K562 (cell line): ENCODE data around the gene RFWD3. TPM values are rescaled to one million over a fixed set of nuclear protein-coding genes. Genes with fewer than 3 reads are reported as not detected.
A peak's percentile ranks its signal among the peaks of the same experiment; 100 is the strongest.

Experiments used
- CBFA2T2 ChIP-seq: fragments of 450-650 bp; conservative IDR thresholded peaks from 2 replicates; pipeline ENCODE4 v1.6.1; 2017; ENCODE audit warnings: mild to moderate bottlenecking
- CHAMP1 ChIP-seq: fragments of 450-650 bp; IDR thresholded peaks from 2 replicates; pipeline ENCODE4 v1.6.1; 2016; ENCODE audit warnings: mild to moderate bottlenecking
- ERF ChIP-seq: fragments of 450-650 bp; formaldehyde crosslinking; IDR thresholded peaks from 2 replicates; pipeline ENCODE4 v1.4.0; 2020; ENCODE audit warnings: mild to moderate bottlenecking, mixed read lengths
- KLF6 ChIP-seq: fragments of 250-450 bp; sonication (Bioruptor Pico); IDR thresholded peaks from 2 replicates; pipeline ENCODE4 v1.4.0; 2020; ENCODE audit warnings: mild to moderate bottlenecking, moderate library complexity, borderline replicate concordance
- L3MBTL2 ChIP-seq: fragments of 450-650 bp; IDR thresholded peaks from 2 replicates; pipeline ENCODE4 v1.6.1; 2016; ENCODE audit warnings: mild to moderate bottlenecking, moderate library complexity
- MBD2 ChIP-seq: sonication (generic); IDR thresholded peaks from 2 replicates; pipeline ENCODE4 v1.6.1; 2016; ENCODE audit warnings: low read depth, borderline replicate concordance
- PTBP1 ChIP-seq: fragments of 200-400 bp; formaldehyde crosslinking; IDR thresholded peaks from 2 replicates; pipeline ENCODE4 v1.6.1; 2017; ENCODE audit warnings: low read depth, low read length
- SMAD4 ChIP-seq: fragments of 250-450 bp; sonication (Bioruptor Pico); conservative IDR thresholded peaks from 2 replicates; pipeline ENCODE4 v1.8.0; 2021; ENCODE audit warnings: inconsistent platforms, mild to moderate bottlenecking, moderate library complexity
- STAT5A ChIP-seq: IDR thresholded peaks from 2 replicates; pipeline ENCODE4 v1.6.1; 2012; ENCODE audit warnings: low read length, inconsistent platforms, borderline replicate concordance
- TAF7 ChIP-seq: fragments of 450-650 bp; IDR thresholded peaks from 2 replicates; pipeline ENCODE4 v1.6.1; 2016; ENCODE audit warnings: missing genetic modification characterization, missing compliant biosample characterization
- TFAM ChIP-seq: fragments of 250-450 bp; sonication (Bioruptor Pico); conservative IDR thresholded peaks from 2 replicates; pipeline ENCODE4 v1.5.0; 2021; ENCODE audit warnings: mild to moderate bottlenecking, moderate library complexity
- polyA plus RNA-seq, 8 experiments: library from polyadenylated mRNA; depleted of rRNA in 4 of 8; stranded (reverse) in 5 of 8; unstranded in 3 of 8; fragments of >200 nt; fragmentation: Nextera tagmentation in 2 of 8; fragmentation: Illumina TruSeq in 1 of 8; extraction: Ambion mirVana in 2 of 8; extraction: Trizol in 1 of 8; gene quantifications; 2 replicates each; pipeline versions ENCODE4 v1.2.1 to v1.2.3, GENCODE V29; 2011 to 2014; ENCODE audit warnings: inconsistent platforms in 1 of 8, missing spikeins in 1 of 8
- total RNA-seq, 7 experiments: library from RNA; depleted of rRNA in 6 of 7; stranded (reverse); fragments of >200 nt in 6 of 7; fragmentation: Illumina TruSeq in 2 of 7; extraction: Trizol in 2 of 7; gene quantifications; 2 replicates each; pipeline versions ENCODE4 v1.2.1 to v1.2.3, GENCODE V29; 2011 to 2021; ENCODE audit warnings: low replicate concordance in 1 of 7
- TF ChIP-seq, protein P1 (sequence below): sonication (generic); formaldehyde crosslinking; IDR thresholded peaks from 2 replicates; pipeline ENCODE4 v1.8.0; 2023; ENCODE audit warnings: missing genetic modification reagents, mild to moderate bottlenecking, borderline replicate concordance
- TF ChIP-seq, protein P2 (sequence below): fragments of 250-450 bp; sonication (Bioruptor Pico); IDR thresholded peaks from 2 replicates; pipeline ENCODE4 v1.4.0; 2020; ENCODE audit warnings: mild to moderate bottlenecking

RFWD3 gene
- total and polyA plus RNA-seq, 9 of the 15 experiments (the other 6 are each of a cell fraction or from before 2014, with no cell fraction given), result 20.8 to 121 (median 79.0) TPM

DNA sequence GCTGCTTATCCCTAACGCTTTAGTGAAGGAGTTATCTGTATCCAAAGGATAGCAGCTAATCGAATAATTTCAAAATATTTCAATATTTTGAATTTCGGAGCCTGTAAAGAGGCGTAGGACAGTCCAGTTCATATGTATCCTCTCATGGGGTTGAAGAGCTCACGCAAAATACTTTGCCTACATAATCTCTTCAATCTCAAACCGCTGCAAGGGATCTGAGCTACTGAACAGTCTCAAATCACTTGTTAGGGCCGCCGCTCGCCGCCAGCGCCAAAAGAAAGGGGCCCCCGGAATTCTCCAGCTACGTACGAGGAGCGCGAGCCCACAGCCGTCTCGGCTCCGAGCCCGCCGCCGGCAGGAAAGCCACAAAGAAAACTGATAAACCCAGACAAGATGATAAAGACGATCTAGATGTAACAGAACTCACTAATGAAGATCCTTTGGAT, 601 bp upstream of the RFWD3 start (continued):
- TF ChIP-seq, protein P1, sequence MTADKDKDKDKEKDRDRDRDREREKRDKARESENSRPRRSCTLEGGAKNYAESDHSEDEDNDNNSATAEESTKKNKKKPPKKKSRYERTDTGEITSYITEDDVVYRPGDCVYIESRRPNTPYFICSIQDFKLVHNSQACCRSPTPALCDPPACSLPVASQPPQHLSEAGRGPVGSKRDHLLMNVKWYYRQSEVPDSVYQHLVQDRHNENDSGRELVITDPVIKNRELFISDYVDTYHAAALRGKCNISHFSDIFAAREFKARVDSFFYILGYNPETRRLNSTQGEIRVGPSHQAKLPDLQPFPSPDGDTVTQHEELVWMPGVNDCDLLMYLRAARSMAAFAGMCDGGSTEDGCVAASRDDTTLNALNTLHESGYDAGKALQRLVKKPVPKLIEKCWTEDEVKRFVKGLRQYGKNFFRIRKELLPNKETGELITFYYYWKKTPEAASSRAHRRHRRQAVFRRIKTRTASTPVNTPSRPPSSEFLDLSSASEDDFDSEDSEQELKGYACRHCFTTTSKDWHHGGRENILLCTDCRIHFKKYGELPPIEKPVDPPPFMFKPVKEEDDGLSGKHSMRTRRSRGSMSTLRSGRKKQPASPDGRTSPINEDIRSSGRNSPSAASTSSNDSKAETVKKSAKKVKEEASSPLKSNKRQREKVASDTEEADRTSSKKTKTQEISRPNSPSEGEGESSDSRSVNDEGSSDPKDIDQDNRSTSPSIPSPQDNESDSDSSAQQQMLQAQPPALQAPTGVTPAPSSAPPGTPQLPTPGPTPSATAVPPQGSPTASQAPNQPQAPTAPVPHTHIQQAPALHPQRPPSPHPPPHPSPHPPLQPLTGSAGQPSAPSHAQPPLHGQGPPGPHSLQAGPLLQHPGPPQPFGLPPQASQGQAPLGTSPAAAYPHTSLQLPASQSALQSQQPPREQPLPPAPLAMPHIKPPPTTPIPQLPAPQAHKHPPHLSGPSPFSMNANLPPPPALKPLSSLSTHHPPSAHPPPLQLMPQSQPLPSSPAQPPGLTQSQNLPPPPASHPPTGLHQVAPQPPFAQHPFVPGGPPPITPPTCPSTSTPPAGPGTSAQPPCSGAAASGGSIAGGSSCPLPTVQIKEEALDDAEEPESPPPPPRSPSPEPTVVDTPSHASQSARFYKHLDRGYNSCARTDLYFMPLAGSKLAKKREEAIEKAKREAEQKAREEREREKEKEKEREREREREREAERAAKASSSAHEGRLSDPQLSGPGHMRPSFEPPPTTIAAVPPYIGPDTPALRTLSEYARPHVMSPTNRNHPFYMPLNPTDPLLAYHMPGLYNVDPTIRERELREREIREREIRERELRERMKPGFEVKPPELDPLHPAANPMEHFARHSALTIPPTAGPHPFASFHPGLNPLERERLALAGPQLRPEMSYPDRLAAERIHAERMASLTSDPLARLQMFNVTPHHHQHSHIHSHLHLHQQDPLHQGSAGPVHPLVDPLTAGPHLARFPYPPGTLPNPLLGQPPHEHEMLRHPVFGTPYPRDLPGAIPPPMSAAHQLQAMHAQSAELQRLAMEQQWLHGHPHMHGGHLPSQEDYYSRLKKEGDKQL (CRISPR knock-in tag), result no peak
- TF ChIP-seq ERF, result no peak
- TF ChIP-seq L3MBTL2, result 0 out of 2 replicates have a peak, but pooled peaks have one; percentile 12
- TF ChIP-seq TAF7 (tag), result peak; percentile 64; the same call in 1 of the 2 replicates
- TF ChIP-seq KLF6 (CRISPR knock-in tag), result no peak
- no peak for TF ChIP-seq CBFA2T2
- TF ChIP-seq PTBP1, result no peak
- TF ChIP-seq CHAMP1, result no peak
- TF ChIP-seq SMAD4 (CRISPR knock-in tag), result peak; percentile 55
- TF ChIP-seq TFAM (CRISPR knock-in tag), result no peak
- TF ChIP-seq, protein P2, sequence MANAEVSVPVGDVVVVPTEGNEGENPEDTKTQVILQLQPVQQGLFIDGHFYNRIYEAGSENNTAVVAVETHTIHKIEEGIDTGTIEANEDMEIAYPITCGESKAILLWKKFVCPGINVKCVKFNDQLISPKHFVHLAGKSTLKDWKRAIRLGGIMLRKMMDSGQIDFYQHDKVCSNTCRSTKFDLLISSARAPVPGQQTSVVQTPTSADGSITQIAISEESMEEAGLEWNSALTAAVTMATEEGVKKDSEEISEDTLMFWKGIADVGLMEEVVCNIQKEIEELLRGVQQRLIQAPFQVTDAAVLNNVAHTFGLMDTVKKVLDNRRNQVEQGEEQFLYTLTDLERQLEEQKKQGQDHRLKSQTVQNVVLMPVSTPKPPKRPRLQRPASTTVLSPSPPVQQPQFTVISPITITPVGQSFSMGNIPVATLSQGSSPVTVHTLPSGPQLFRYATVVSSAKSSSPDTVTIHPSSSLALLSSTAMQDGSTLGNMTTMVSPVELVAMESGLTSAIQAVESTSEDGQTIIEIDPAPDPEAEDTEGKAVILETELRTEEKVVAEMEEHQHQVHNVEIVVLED (CRISPR knock-in tag), result no peak
- TF ChIP-seq STAT5A, result 0 out of 2 replicates have a peak, but pooled peaks have one; percentile 9
- no peak for TF ChIP-seq MBD2
